ENCODE results near the gene PTEN. TPM values are rescaled to one million over a fixed set of nuclear protein-coding genes. Genes with fewer than 3 reads are reported as not detected.

Gene PTEN
- total and polyA plus RNA-seq, 2 donors (not counting 3 experiments of a cell fraction or from before 2014, with no cell fraction given): 8.0 to 76.9 TPM

DNA sequence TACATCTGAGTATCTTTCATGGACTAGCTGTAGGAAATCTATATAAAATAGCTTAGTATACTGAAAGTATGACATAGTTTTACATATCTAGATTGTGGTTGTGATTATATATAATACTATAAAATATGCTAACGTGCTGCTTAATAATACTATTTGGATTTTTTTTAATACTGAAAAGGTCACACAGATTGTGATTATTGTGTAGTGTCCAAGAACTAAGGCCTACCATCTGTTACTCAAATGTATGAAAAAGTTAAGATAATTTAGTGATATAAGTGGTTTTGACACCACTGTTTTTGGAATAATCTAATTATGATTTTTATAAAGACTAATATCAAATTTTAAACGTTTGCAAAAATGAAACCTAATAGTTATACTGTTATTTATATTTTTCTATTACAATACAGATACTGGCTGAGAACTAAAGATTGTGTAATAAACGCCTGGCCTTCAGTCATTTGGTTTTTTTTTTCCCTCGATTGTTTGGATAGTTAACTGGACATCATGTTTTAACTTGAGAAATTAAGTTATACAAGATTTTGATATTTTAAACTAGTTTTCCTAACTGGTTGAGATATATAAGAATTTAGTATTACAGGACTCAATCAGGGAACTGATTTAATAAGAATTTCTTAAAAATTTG is 12.6 kb downstream of the PTEN start:
- TF ChIP-seq MYC (IDR thresholded peaks at IDR 0.05; ENCODE audit: low read depth, low read length): no peak
- TF ChIP-seq, protein P1, sequence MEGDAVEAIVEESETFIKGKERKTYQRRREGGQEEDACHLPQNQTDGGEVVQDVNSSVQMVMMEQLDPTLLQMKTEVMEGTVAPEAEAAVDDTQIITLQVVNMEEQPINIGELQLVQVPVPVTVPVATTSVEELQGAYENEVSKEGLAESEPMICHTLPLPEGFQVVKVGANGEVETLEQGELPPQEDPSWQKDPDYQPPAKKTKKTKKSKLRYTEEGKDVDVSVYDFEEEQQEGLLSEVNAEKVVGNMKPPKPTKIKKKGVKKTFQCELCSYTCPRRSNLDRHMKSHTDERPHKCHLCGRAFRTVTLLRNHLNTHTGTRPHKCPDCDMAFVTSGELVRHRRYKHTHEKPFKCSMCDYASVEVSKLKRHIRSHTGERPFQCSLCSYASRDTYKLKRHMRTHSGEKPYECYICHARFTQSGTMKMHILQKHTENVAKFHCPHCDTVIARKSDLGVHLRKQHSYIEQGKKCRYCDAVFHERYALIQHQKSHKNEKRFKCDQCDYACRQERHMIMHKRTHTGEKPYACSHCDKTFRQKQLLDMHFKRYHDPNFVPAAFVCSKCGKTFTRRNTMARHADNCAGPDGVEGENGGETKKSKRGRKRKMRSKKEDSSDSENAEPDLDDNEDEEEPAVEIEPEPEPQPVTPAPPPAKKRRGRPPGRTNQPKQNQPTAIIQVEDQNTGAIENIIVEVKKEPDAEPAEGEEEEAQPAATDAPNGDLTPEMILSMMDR (IDR thresholded peaks at IDR 0.05; ENCODE audit: extremely low read depth in 1 of 2, insufficient read depth in 1 of 2, low read depth in 1 of 2, low read length in 2 of 2): no peak
- no peak for TF ChIP-seq EZH2 (IDR thresholded peaks at IDR 0.05; ENCODE audit: borderline replicate concordance, low read depth, low read length, severe bottlenecking)
- TF ChIP-seq POLR2A (IDR thresholded peaks at IDR 0.05; ENCODE audit: low read depth, low read length): no peak
- TF ChIP-seq GATA2 (IDR thresholded peaks at IDR 0.05; ENCODE audit: insufficient read depth, insufficient read length, low read depth, low read length): no peak
- no peak for TF ChIP-seq JUN (IDR thresholded peaks at IDR 0.05; ENCODE audit: borderline replicate concordance, insufficient read depth, insufficient read length, low read depth)
- TF ChIP-seq MAX (IDR thresholded peaks at IDR 0.05; ENCODE audit: insufficient read depth, insufficient read length): no peak
- no peak for TF ChIP-seq POLR2AphosphoS5 (IDR thresholded peaks at IDR 0.05; ENCODE audit: insufficient read depth, low read depth, low read length)
- no peak for TF ChIP-seq FOS (IDR thresholded peaks at IDR 0.05; ENCODE audit: borderline replicate concordance, insufficient read depth, low read length)
- ChIA-PET POLR2A (no interaction called here), CTCF (interaction anchor here (2.1 to 2.3 kb wide), 2 partner anchors 13 to 42 kb away, joined by 5 to 10 read pairs; partner anchors contain the start of genes KLLN and PTEN)
- no peaks in the 10 kb centered on the region for H3K27me3 ChIP-seq (ENCODE audit: control insufficient read depth in 2 of 2, insufficient read depth in 2 of 2, low read length in 2 of 2)
- no peaks in the 10 kb centered on the region for H3K9me3 ChIP-seq (replicated peaks; ENCODE audit: control insufficient read depth, insufficient read depth, low read length)
- intact Hi-C loops (cut with micrococcal nuclease) (no loop called here), dilution Hi-C loops (cut with MboI; ENCODE audit: extremely low pct_ligation_motif_present, low sequenced_read_pairs) (no loop called here)
- peaks cover 10% of the 10 kb centered on the region for H4K20me1 ChIP-seq (replicated peaks; ENCODE audit: control insufficient read depth, extremely low read depth, insufficient read depth, low read length)
- BruUV-seq (replicated peaks): no TSS peak
- DNase-seq (ENCODE audit: low read depth, low spot score) (no peak), FAIRE-seq (no peak)
- H3K9me1 ChIP-seq (replicated peaks; ENCODE audit: control insufficient read depth, extremely low read depth, insufficient read depth, low read length): no peaks in the 10 kb centered on the region
- H3K9ac ChIP-seq (replicated peaks; ENCODE audit: extremely low read depth, insufficient read depth, low read length): no peak overlapping the region
- no peak overlapping the region for H3K4me3 ChIP-seq (replicated peaks in 1 of 3; ENCODE audit: insufficient read depth in 1 of 3, low read depth in 1 of 3, low read length in 3 of 3)
- no peaks in the 10 kb centered on the region for H3K36me3 ChIP-seq (ENCODE audit: control insufficient read depth in 2 of 2, extremely low read depth in 1 of 2, insufficient read depth in 2 of 2, low read length in 2 of 2)
- H3K4me2 ChIP-seq (ENCODE audit: insufficient read depth, low read length): no peak overlapping the region
- H3K27ac ChIP-seq (ENCODE audit: insufficient read depth, low read depth, low read length): no peak overlapping the region
- peaks cover 21% of the 10 kb centered on the region for H3K4me1 ChIP-seq (ENCODE audit: control insufficient read depth, extremely low read depth, insufficient read depth, low read length)
- peaks cover 78% of the 10 kb centered on the region for H3K79me2 ChIP-seq (ENCODE audit: control insufficient read depth, insufficient read depth, low read length)
- no peak overlapping the region for H2AFZ ChIP-seq (ENCODE audit: low read depth, low read length)
